GM19438 (cell line): Measurements from ENCODE around the gene ZNF181.

Source experiments
- ATAC-seq: cut with Tn5 transposase; IDR thresholded peaks from one replicate; pipeline ENCODE4 v1.9.1; 2021; ENCODE audit warnings: low read depth; ENCODE audit not compliant: unreplicated experiment

Gene ZNF181

DNA sequence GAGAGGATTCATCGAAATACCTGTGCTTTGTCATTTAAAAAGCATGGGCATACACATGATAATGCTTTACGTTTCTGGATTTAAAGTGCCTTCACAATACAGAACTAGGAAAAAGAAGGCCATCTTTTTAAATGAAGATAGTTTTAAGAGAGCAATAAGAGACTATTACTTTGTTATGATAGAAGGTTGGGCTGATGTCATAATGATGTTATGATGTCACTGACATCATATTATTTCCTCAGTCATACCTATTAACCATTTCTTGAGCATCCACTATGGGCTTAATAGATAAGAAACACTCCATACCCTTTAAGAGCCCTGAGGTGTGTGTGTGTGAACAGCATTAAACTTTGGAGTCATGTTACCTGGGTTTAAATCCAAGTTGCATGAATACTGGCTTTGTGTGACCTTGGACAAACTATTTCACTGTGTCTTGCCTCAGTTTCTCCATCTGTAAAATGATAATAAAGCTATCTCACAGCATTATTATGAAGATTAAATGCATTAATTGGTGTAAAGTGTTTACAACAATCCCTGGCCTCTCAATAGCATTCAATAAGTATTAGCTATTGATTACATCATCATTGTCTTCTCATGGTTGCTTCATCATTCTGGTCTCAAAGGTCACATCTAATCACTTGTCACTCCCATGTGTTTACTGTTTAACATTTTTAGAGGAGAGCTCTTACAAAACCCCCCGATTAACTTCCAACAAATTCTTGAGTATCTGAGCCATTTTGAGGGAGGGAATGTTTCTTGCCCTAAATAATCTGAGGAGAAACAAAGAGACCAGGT lies 11.1 kb downstream of the ZNF181 start:
- no peak for ATAC-seq

DNA sequence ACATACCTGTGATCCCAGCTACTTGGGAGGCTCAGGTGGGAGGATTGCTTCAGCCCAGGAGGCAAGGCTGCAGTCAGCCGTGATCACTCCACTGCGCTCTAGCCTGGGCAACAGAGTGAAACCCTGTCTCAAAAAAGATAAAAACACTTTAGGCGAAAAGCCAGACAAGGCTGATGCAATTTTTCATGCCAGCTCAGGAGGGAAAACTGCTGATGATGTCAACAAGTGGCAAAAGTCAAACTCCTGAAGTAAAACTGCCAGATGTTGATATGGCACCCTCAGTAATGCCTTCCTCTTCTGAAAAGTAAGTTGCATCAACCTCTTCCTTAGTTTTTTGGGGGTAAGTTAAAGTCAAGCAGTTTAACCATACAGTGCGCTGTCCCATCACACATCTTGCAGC lies 23.4 kb downstream of the ZNF181 start:
- ATAC-seq: no peak

DNA sequence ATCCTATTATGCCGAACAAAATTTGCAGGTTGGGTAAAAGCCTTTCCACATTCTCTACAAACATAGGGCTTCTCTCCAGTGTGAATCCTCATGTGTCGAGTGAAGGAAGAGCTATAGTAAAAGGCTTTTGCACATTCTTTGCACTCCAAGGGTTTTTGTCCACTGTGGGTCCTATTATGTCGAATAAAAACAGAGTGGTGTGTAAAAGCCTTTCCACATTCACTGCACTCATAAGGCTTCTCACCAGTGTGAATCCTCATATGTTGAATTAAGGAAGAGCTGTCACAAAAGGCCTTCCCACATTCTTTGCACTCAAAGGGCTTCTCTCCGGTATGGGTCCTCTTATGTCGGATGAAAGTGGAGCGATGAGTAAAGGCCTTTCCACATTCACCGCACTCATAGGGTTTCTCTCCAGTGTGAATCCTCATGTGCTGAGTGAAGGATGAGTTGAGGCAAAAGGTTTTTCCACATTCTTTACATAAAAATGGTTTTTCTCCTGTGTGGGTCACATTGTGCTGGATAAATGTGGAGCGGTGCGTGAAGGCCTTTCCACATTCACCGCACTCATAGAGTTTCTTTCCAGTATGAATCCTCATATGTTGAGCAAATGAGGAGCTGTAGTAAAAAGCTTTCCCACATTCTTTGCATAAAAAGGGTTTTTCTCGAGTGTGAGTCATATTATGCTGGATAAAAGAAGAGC lies 25.3 kb downstream of the ZNF181 start:
- no peak for ATAC-seq

DNA sequence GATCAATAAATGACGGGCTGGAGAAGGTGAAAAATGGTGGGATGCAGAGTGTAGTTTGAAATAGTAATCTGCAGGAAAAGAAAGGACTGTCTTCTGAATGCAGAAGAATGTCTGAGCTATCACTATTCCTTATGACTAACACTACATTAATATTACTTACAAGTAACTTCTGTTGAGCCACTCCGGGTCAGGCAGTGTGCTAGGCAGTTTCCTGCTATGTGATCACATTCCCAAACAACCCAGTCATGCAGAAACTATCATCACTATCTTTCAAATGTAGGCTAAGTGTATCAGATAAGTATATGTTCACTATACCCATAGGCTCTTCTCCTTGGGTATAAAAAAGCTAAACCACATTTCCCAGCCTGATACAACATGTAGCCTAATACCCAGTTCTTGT lies 32.3 kb downstream of the ZNF181 start:
- ATAC-seq: no peak

DNA sequence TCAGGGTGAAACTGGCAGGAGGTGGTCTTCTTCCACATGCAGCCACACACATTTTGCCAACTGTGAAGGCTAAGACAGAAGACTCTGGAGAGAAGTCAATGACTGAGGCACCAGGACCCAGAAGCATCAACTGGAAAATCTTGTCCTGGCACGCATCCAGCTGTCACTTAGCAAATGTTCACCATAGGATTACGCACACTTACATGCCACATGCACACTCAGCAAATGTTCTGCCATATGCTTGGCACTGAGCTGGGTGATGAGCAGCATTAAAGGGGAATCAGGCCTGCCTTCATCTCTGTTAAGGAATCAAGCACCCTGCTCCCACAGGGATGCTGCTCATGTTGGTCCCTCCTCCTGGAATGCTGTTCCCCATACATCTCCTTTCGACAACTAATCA lies 33.9 kb downstream of the ZNF181 start:
- no peak for ATAC-seq

DNA sequence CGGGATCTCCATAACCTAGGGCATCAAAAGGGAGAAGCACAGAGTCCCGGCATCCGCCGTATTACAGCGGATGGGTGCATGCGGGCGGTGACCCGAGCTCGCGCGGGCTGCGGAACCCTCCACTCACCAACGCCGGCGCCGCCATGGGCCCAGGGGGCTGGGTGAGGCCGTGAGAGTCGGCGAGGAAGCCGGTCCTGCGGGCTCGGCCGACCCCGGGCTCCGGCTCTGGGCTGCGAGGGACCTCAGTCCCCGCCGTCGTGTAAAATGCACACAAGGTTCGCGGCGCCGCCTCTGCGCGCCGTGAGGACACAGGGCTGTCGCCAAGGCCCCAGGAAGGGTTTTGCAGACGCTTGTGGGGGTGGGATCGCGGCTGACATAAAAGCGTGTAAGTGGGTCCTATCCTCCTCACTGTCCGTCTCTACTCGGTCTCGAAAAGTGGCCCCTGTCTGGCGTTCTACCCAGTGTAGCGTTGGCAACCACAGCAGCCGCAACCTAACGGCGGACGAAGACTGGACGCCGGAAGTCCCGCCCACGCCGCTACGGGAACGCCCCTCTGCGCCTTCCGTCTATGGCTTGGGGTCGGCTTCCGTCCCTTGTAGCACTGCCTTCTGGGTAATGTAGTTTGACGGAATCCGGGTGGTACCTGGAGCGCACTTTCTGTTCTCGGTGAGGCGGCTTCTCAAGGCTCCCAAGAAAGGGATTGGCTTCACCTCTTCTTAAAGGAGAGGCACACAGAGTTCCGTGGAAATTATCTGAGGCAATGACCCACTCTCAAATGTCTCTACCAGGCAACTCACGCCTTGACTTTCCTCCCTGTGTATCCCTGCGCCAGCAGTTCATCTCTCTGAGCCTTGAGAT lies 38.9 kb downstream of the ZNF181 start, which contains the start of gene ZNF599:
Gene ZNF599, minus strand, starts transcription at position 519 of the 858 bp plus-strand sequence. Its CDS starts 374 bp downstream, at position 145.
- ATAC-seq: peak; percentile 98

DNA sequence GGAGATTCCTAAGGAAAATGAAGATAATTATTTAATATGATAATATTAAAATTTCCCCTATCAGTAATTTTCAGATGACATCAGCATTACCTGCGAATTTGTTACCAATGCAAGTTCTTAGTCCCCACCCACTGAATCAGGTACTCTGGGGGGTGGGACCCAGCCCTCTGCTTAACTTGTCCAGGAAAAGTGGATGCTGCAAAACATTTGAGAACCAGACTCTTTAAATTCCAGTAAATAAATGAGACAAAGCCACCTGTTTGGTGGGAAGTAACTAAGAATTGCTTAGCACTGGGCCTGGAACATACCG lies 39.5 kb downstream of the ZNF181 start:
- ATAC-seq: no peak

DNA sequence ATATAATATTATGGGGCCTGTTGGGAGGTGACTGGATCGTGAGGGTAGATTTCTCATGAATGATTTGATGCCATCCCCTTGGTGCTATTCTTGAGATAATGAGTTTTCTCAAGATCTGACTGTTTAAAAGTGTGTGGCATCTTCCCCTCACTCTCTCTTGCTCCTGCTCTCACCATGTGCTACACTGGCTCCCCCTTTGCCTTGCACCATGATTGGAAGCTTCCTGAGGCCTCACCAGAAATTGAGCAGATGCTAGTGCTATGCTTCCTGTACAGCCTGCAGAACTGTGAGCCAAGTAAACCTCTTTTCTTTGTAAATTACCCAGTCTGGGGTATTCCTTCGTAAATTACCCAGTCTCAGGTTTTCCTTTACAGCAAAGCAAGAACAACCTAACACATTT lies 40.8 kb downstream of the ZNF181 start:
- no peak for ATAC-seq

DNA sequence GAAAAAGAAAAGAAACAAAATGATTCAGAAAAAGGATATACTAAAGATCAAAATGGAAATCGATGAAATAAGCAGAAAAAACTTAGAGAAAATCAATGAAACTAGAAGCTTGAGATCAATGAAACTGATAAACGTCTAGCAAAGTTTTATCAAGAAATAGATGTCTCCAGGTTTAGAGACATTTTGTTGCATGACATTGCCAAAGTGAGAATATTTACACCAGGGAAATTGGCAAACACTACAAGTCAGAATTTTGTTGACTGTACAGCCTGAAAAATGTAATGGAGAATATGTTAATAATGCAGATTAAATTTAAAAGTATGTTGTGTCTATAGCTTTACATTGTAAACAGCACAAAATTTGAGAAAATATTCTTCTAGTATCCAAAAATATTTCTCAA lies 44.3 kb downstream of the ZNF181 start:
- no peak for ATAC-seq

DNA sequence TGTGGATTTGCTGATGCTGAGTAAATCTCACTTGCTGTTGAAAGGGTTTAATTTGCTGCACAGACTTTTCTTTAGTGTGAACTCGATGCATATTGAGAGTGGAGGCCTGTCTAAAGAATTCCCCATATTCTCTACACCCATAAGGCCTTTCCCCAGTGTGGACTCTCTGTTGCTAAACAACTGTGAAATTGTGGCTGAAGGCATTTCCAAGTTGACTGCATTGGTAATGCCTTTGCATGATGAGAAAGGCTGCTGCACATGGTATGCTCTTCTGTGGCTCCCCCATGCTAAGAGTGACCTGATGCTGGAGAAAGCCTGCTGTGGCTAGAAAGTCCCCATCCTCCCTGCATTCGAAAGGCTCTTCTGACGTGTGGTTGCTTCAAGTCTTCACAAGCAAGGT lies 45.6 kb downstream of the ZNF181 start:
- ATAC-seq: no peak

DNA sequence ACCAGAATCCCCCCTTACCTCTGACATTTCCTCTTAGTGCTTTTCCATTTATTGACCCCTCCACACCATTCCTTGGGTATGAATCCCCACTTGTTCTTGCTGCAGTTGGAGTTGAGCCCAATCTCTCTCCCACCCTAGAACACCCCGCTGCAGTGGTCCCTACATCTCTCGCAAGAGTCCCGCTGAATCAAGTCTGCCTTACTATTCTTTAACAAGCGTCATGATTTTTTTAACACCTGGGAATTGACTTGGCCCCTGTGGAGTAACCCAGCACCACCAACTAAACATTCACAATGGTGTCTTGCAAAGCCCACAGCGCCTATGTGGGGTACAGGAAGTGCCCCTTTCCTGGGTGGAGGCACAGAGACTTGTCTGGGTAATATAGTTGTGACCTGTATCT lies 52.2 kb downstream of the ZNF181 start:
- no peak for ATAC-seq

DNA sequence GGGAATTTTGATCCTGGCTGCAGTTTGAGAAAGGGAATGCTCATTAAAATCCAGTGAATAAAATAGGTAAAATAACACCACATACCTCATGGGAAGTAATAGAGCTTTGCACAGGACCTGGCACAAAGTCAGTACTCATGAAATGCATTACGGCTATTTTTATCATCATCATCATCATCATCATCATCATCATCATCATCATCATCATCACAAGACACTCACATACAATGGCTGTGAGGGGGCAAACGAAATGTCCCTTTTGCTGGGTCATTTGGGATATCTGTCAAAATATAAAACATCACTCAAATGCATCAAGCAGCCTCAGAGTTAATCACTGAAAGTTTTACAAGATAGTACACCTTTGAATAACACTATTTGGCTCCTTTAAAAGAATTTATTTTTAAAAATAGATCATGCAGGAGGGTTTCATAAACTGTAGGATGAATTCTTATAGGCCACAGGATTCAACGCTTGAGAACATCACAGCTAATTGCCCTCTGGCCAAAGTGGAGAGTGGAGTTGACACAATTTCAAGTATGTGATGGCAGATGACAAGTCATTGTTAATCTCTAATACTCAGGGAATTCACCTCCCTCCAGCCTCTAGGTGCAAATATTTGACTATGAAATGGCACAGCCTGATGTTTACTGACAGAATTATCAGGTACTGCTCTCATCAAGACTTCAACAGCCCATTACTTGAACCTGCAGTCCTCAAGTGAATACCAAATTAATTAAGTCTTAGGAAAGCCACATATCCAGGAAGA lies 53.2 kb downstream of the ZNF181 start:
- ATAC-seq: no peak

DNA sequence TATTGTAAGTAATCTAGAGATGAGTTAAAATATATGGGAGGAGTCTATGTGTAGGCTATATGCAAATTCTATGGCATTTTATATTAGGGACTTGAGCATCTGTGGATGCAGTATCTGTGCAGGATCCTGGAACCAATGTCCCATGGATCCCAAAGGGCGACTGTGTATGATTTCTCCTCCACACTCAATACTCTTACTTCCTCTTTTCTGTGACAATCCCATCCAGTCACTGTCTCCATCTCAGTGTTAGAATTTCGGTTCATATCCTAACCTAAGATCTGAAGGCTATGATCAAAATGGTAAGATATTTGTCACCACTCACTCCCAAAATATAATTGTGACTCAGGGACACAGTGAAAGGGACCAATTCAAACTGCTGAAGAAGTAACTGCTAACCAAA lies 54.0 kb downstream of the ZNF181 start:
- ATAC-seq: no peak

DNA sequence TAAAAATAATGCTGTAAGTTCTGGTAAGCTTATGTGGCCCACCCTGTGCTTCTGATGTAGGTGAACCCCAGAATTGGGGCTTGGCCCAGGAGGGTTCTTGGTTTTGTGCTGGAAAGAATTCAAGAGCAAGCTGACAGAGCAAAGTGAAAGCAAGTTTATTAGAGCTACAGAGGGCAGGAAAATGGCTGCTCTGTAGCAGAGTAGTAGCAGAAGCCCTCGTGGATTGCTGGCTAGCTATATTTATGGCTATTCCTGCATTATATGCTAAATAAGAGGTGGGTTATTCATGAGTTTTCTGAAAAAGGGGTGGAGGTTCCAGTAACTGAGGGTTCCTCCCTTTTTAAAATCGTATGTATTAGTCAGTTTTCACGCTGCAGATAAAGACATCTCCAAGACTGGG lies 59.5 kb downstream of the ZNF181 start:
- no peak for ATAC-seq

DNA sequence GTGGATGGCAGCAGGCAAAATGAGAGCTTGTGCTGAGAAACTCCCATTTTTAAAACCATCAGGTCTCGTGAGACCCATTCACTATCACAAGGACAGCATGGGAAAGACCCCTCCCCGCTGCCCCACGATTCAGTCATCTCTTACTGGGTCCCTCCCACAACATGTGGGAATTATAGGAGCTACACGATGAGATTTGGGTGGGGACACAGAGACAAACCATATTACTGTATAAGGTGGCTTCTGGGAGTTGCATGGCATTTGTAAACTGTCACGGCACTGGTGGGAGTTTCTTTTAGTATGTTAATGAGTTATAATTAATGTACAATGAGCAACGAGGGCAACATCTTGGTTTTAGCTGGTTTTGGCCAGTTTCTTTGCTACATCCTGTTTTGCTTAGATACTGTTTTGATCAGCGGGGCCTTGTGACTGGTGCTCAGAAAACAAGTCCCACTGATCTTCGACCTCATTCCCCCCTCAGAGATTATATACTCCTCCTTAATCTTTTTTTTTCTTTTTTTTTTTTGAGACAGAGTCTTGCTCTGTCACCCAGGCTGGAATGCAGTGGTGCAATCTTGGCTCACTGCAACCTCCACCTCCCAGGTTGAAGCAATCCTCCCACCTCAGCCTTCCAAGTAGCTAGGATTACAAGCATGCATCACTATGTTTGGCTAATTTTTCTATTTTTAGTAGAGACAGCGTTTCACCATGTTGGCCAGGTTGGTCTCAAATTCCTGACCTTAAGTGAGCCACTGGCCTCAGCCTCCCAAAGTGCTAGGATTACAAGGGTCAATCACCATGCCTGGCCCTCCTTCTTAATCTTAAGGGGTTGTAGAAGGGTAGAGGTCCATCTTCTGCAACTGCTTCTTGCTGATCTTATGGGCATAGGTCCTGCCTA lies 60.3 kb downstream of the ZNF181 start:
- no peak for ATAC-seq
